ENCODE results near the gene OPCML. TPM values are rescaled to one million over a fixed set of nuclear protein-coding genes. Genes with fewer than 3 reads are reported as not detected.
A peak's percentile ranks its signal among the peaks of the same experiment; 100 is the strongest.

The OPCML gene
- total RNA-seq, 2 donors from 2014 or later, result not detected

GRCh38 chr11:132971351-132971750 is 561.0 kb downstream of the OPCML start:
- Mint-ChIP-seq H3K36me3 (no peaks in the 10 kb centered on the region), H3K9me3 (peaks cover 10% of the 10 kb centered on the region), H3K27ac (no peak overlapping the region), H3K27me3 (no peaks in the 10 kb centered on the region), H3K4me3 (no peak overlapping the region), H3K4me1 (ENCODE audit: low read depth in 2 of 2) (no peaks in the 10 kb centered on the region)
- DNase-seq (ENCODE audit: low spot score), result no peak
- no peak for ATAC-seq

- Mint-ChIP-seq H3K27ac (no peak overlapping the region), H3K27me3 (no peaks in the 10 kb centered on the region), H3K4me3 (no peak overlapping the region), H3K36me3 (no peaks in the 10 kb centered on the region), H3K4me1 (ENCODE audit: low read depth in 2 of 2) (no peaks in the 10 kb centered on the region), H3K9me3 (peaks cover 10% of the 10 kb centered on the region)
- no peak for ATAC-seq
- no peak for DNase-seq (ENCODE audit: low spot score)
Observed at GRCh38 chr11:132969892-132970291, 562.4 kb downstream of the OPCML start.

GRCh38 chr11:132962041-132962440 is 570.3 kb downstream of the OPCML start:
- H3K9me3 Mint-ChIP-seq, result peaks cover 4% of the 10 kb centered on the region
- H3K27me3 Mint-ChIP-seq, result no peaks in the 10 kb centered on the region
- no peak for DNase-seq (ENCODE audit: low spot score)
- no peaks in the 10 kb centered on the region for H3K36me3 Mint-ChIP-seq
- H3K4me3 Mint-ChIP-seq, result no peak overlapping the region
- no peak overlapping the region for H3K27ac Mint-ChIP-seq
- no peak for ATAC-seq
- no peaks in the 10 kb centered on the region for H3K4me1 Mint-ChIP-seq (ENCODE audit: low read depth in 2 of 2)

GRCh38 chr11:132961453-132961852 is 570.8 kb downstream of the OPCML start:
- no peak overlapping the region for H3K27ac Mint-ChIP-seq
- ATAC-seq (no peak), DNase-seq (ENCODE audit: low spot score) (no peak)
- H3K4me3 Mint-ChIP-seq, result no peak overlapping the region
- no peaks in the 10 kb centered on the region for H3K4me1 Mint-ChIP-seq (ENCODE audit: low read depth in 2 of 2)
- H3K9me3 Mint-ChIP-seq, result peaks cover 4% of the 10 kb centered on the region
- H3K36me3 Mint-ChIP-seq, result no peaks in the 10 kb centered on the region
- no peaks in the 10 kb centered on the region for H3K27me3 Mint-ChIP-seq

GRCh38 chr11:132960273-132961078 is 571.8 kb downstream of the OPCML start:
- Mint-ChIP-seq H3K9me3 (peaks cover 4% of the 10 kb centered on the region), H3K4me1 (ENCODE audit: low read depth in 2 of 2) (no peaks in the 10 kb centered on the region), H3K4me3 (no peak overlapping the region)

GRCh38 chr11:132959693-132960092 is 572.6 kb downstream of the OPCML start:
- H3K27me3 Mint-ChIP-seq, result no peaks in the 10 kb centered on the region
- no peaks in the 10 kb centered on the region for H3K4me1 Mint-ChIP-seq (ENCODE audit: low read depth in 2 of 2)
- H3K4me3 Mint-ChIP-seq, result no peak overlapping the region
- no peaks in the 10 kb centered on the region for H3K36me3 Mint-ChIP-seq
- ATAC-seq, result no peak
- H3K9me3 Mint-ChIP-seq, result peaks cover 5% of the 10 kb centered on the region
- no peak for DNase-seq (ENCODE audit: low spot score)
- no peak overlapping the region for H3K27ac Mint-ChIP-seq

More at GRCh38 chr11:132960273-132961078, 571.8 kb downstream of the OPCML start:
- ATAC-seq, result no peak
- no peaks in the 10 kb centered on the region for H3K36me3 Mint-ChIP-seq
- no peak for DNase-seq (ENCODE audit: low spot score)
- H3K27ac Mint-ChIP-seq, result no peak overlapping the region
- no peaks in the 10 kb centered on the region for H3K27me3 Mint-ChIP-seq

- no peak overlapping the region for H3K27ac Mint-ChIP-seq
- H3K36me3 Mint-ChIP-seq, result no peaks in the 10 kb centered on the region
- H3K9me3 Mint-ChIP-seq, result peaks cover 11% of the 10 kb centered on the region
- no peak overlapping the region for H3K4me3 Mint-ChIP-seq
- H3K4me1 Mint-ChIP-seq (ENCODE audit: low read depth in 2 of 2), result no peaks in the 10 kb centered on the region
- H3K27me3 Mint-ChIP-seq, result no peaks in the 10 kb centered on the region
- ATAC-seq, result no peak
- DNase-seq (ENCODE audit: low spot score), result no peak
Observed at GRCh38 chr11:132957881-132958280, 574.4 kb downstream of the OPCML start.

GRCh38 chr11:132948252-132948651 is 584.0 kb downstream of the OPCML start:
- Mint-ChIP-seq H3K4me3 (no peak overlapping the region), H3K4me1 (ENCODE audit: low read depth in 2 of 2) (no peaks in the 10 kb centered on the region), H3K9me3 (peaks cover 11% of the 10 kb centered on the region), H3K27ac (no peak overlapping the region), H3K36me3 (no peaks in the 10 kb centered on the region), H3K27me3 (peaks cover 10 to 11% of the 10 kb centered on the region in 2 donors)
- ATAC-seq, result no peak
- no peak for DNase-seq (ENCODE audit: low spot score)

GRCh38 chr11:132944569-132944944 is 587.7 kb downstream of the OPCML start:
- Mint-ChIP-seq H3K27ac (no peak overlapping the region), H3K27me3 (peaks cover 13 to 22% of the 10 kb centered on the region in 2 donors), H3K4me1 (ENCODE audit: low read depth in 2 of 2) (no peaks in the 10 kb centered on the region), H3K9me3 (peaks cover 3% of the 10 kb centered on the region), H3K36me3 (no peaks in the 10 kb centered on the region), H3K4me3 (no peak overlapping the region)
- ATAC-seq, result no peak
- no peak for DNase-seq (ENCODE audit: low spot score)

- no peak for DNase-seq (ENCODE audit: low spot score)
- ATAC-seq, result peak in 1 of 2 donors; percentile 50
- H3K9me3 Mint-ChIP-seq, result no peaks in the 10 kb centered on the region
- no peaks in the 10 kb centered on the region for H3K4me1 Mint-ChIP-seq (ENCODE audit: low read depth in 2 of 2)
- no peak overlapping the region for H3K4me3 Mint-ChIP-seq
- H3K27me3 Mint-ChIP-seq, result peaks cover 13 to 22% of the 10 kb centered on the region in 2 donors
- H3K27ac Mint-ChIP-seq, result no peak overlapping the region
- H3K36me3 Mint-ChIP-seq, result no peaks in the 10 kb centered on the region
Observed at GRCh38 chr11:132943706-132944568, 588.4 kb downstream of the OPCML start.

- H3K4me3 Mint-ChIP-seq, result no peak overlapping the region
- no peak overlapping the region for H3K27ac Mint-ChIP-seq
- no peak for ATAC-seq
- DNase-seq (ENCODE audit: low spot score), result no peak
- H3K4me1 Mint-ChIP-seq (ENCODE audit: low read depth in 2 of 2), result no peaks in the 10 kb centered on the region
- H3K27me3 Mint-ChIP-seq, result peaks cover 13 to 22% of the 10 kb centered on the region in 2 donors
- H3K9me3 Mint-ChIP-seq, result no peaks in the 10 kb centered on the region
- H3K36me3 Mint-ChIP-seq, result no peaks in the 10 kb centered on the region
Observed at GRCh38 chr11:132943357-132943705, 589.0 kb downstream of the OPCML start.

- H3K36me3 Mint-ChIP-seq, result no peaks in the 10 kb centered on the region
- H3K27me3 Mint-ChIP-seq, result peaks cover 13 to 22% of the 10 kb centered on the region in 2 donors
- no peaks in the 10 kb centered on the region for H3K9me3 Mint-ChIP-seq
- H3K4me1 Mint-ChIP-seq (ENCODE audit: low read depth in 2 of 2), result no peaks in the 10 kb centered on the region
- no peak overlapping the region for H3K4me3 Mint-ChIP-seq
- no peak for ATAC-seq
- DNase-seq (ENCODE audit: low spot score), result no peak
- H3K27ac Mint-ChIP-seq, result no peak overlapping the region
Observed at GRCh38 chr11:132942611-132943356, 589.5 kb downstream of the OPCML start.

- DNase-seq (ENCODE audit: low spot score) (no peak), ATAC-seq (no peak)
- H3K4me1 Mint-ChIP-seq (ENCODE audit: low read depth in 2 of 2), result no peaks in the 10 kb centered on the region
- peaks cover 13 to 22% of the 10 kb centered on the region in 2 donors for H3K27me3 Mint-ChIP-seq
- no peaks in the 10 kb centered on the region for H3K36me3 Mint-ChIP-seq
- H3K9me3 Mint-ChIP-seq, result no peaks in the 10 kb centered on the region
- H3K27ac Mint-ChIP-seq, result no peak overlapping the region
- no peak overlapping the region for H3K4me3 Mint-ChIP-seq
Observed at GRCh38 chr11:132941761-132942160, 590.5 kb downstream of the OPCML start.
